ENCODE data around the gene RBFOX2. TPM values are rescaled to one million over a fixed set of nuclear protein-coding genes. Genes with fewer than 3 reads are reported as not detected.
"Not testable (repeated sequence)": the region's sequence is repeated elsewhere in the genome, so short reads cannot be mapped to it uniquely, and the experiment has no call there.

The RBFOX2 gene
- total and polyA plus RNA-seq, 4 donors, result 29.9 to 152 (median 80.0) TPM

- intact Hi-C loops (cut with DNase I), result loop anchor here (5.0 to 10.0 kb wide), 4 partner anchors 40 to 440 kb away; partner anchors contain the start of gene RBFOX2 (in 2 of the 2)
- no peaks in the 10 kb centered on the region for H3K9me3 ChIP-seq (ENCODE audit: control insufficient read depth, low read length)
- no peak overlapping the region for H3K27ac ChIP-seq (ENCODE audit: low read depth in 1 of 2, low read length in 2 of 2)
- DNase-seq, result no peak
- no peak overlapping the region for H3K4me3 ChIP-seq (ENCODE audit: low read length in 2 of 2)
- no peak for ATAC-seq (ENCODE audit: low FRiP score)
- H3K27me3 ChIP-seq (ENCODE audit: control insufficient read depth in 1 of 2, insufficient read depth in 2 of 2, low read length in 1 of 2), result no peaks in the 10 kb centered on the region
- H3K36me3 ChIP-seq (ENCODE audit: control insufficient read depth in 1 of 2, insufficient read depth in 2 of 2, low read length in 1 of 2), result no peaks in the 10 kb centered on the region
- no peaks in the 10 kb centered on the region for H3K4me1 ChIP-seq (ENCODE audit: control insufficient read depth in 1 of 2, insufficient read depth in 2 of 2, low read length in 2 of 2)
Measured at GRCh38 chr22:36067235-36067558, 38.6 kb upstream of the RBFOX2 start.

- Histone ChIP-seq H3K36me3 (ENCODE audit: control insufficient read depth in 1 of 2, insufficient read depth in 2 of 2, low read length in 1 of 2) (no peaks in the 10 kb centered on the region), H3K9me3 (ENCODE audit: control insufficient read depth, low read length) (no peaks in the 10 kb centered on the region), H3K4me1 (ENCODE audit: control insufficient read depth in 1 of 2, insufficient read depth in 2 of 2, low read length in 2 of 2) (no peaks in the 10 kb centered on the region), H3K27ac (ENCODE audit: low read depth in 1 of 2, low read length in 2 of 2) (peak overlapping the region; percentile 6 to 37), H3K27me3 (ENCODE audit: control insufficient read depth in 1 of 2, insufficient read depth in 2 of 2, low read length in 1 of 2) (no peaks in the 10 kb centered on the region), H3K4me3 (ENCODE audit: low read length in 2 of 2) (peak overlapping the region; percentile 3 to 15)
- ATAC-seq (ENCODE audit: low FRiP score), result peak; percentile 97
- DNase-seq, result peak; percentile 96 to 97
- intact Hi-C loops (cut with DNase I), result loop anchor here (1.0 to 10.0 kb wide), 6 partner anchors 39 to 439 kb away; partner anchors contain the start of gene RBFOX2 (in 2 of the 2)
- WGBS, 2 donors, result 0 to 1% methylated on average over 44 to 54 of the region's 54 CpGs
Measured at GRCh38 chr22:36065775-36066544, 37.3 kb upstream of the RBFOX2 start.

GRCh38 chr22:36065462-36065774, 36.8 kb upstream of the RBFOX2 start:
- Histone ChIP-seq H3K4me3 (ENCODE audit: low read length in 2 of 2) (no peak overlapping the region), H3K4me1 (ENCODE audit: control insufficient read depth in 1 of 2, insufficient read depth in 2 of 2, low read length in 2 of 2) (no peaks in the 10 kb centered on the region), H3K27me3 (ENCODE audit: control insufficient read depth in 1 of 2, insufficient read depth in 2 of 2, low read length in 1 of 2) (no peaks in the 10 kb centered on the region), H3K36me3 (ENCODE audit: control insufficient read depth in 1 of 2, insufficient read depth in 2 of 2, low read length in 1 of 2) (no peaks in the 10 kb centered on the region), H3K9me3 (ENCODE audit: control insufficient read depth, low read length) (no peaks in the 10 kb centered on the region), H3K27ac (ENCODE audit: low read depth in 1 of 2, low read length in 2 of 2) (peak overlapping the region in 1 of 2 donors; percentile 37)
- ATAC-seq (ENCODE audit: low FRiP score), result peak; percentile 71
- 1 to 3% methylated on average over 5 of the region's 5 CpGs for WGBS, 2 donors
- no peak for DNase-seq
- intact Hi-C loops (cut with DNase I), result loop anchor here (5.0 to 10.0 kb wide), 4 partner anchors 38 to 438 kb away; partner anchors contain the start of gene RBFOX2 (in 2 of the 2)

DNA sequence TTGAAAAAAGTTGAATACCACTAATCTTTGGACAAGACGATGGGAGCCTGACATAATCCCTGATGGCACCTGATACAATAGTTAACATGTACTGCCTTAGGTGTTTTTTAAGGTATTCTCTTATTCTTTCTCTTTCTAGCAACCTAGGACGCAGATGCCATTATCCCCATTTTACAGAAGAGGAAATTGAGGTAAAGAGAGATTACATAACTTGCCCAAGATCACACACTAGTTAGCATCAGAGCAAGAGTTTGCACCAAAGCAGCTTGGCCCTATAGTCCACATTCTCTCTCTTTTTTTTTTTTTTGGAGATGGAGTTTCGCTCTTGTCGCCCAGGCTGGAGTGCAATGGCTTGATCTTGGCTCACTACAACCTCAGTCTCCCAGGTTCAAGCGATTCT, 35.7 kb upstream of the RBFOX2 start:
- Histone ChIP-seq H3K4me1 (ENCODE audit: control insufficient read depth in 1 of 2, insufficient read depth in 2 of 2, low read length in 2 of 2) (no peaks in the 10 kb centered on the region), H3K27ac (ENCODE audit: low read depth in 1 of 2, low read length in 2 of 2) (no peak overlapping the region), H3K36me3 (ENCODE audit: control insufficient read depth in 1 of 2, insufficient read depth in 2 of 2, low read length in 1 of 2) (no peaks in the 10 kb centered on the region), H3K9me3 (ENCODE audit: control insufficient read depth, low read length) (no peaks in the 10 kb centered on the region), H3K27me3 (ENCODE audit: control insufficient read depth in 1 of 2, insufficient read depth in 2 of 2, low read length in 1 of 2) (no peaks in the 10 kb centered on the region), H3K4me3 (ENCODE audit: low read length in 2 of 2) (no peak overlapping the region)
- DNase-seq, result no peak
- no peak for ATAC-seq (ENCODE audit: low FRiP score)
- 95% methylated on average over 5 of the region's 5 CpGs for WGBS, 2 donors
- intact Hi-C loops (cut with DNase I), result loop anchor here in 1 of 2 donors (10.0 kb wide), 1 partner anchor 60 kb away; no protein-coding TSS in a partner anchor

GRCh38 chr22:36056980-36057379, 28.4 kb upstream of the RBFOX2 start:
- no peak for ATAC-seq (ENCODE audit: low FRiP score)
- no peak for DNase-seq
- Histone ChIP-seq H3K36me3 (ENCODE audit: control insufficient read depth in 1 of 2, insufficient read depth in 2 of 2, low read length in 1 of 2) (no peaks in the 10 kb centered on the region), H3K27ac (ENCODE audit: low read depth in 1 of 2, low read length in 2 of 2) (no peak overlapping the region), H3K4me1 (ENCODE audit: control insufficient read depth in 1 of 2, insufficient read depth in 2 of 2, low read length in 2 of 2) (no peaks in the 10 kb centered on the region), H3K9me3 (ENCODE audit: control insufficient read depth, low read length) (no peaks in the 10 kb centered on the region), H3K27me3 (ENCODE audit: control insufficient read depth in 1 of 2, insufficient read depth in 2 of 2, low read length in 1 of 2) (no peaks in the 10 kb centered on the region), H3K4me3 (ENCODE audit: low read length in 2 of 2) (no peak overlapping the region)
- intact Hi-C loops (cut with DNase I), result no loop called here
- WGBS, 2 donors, result 97 to 99% methylated on average over 1 of the region's 1 CpG

DNA sequence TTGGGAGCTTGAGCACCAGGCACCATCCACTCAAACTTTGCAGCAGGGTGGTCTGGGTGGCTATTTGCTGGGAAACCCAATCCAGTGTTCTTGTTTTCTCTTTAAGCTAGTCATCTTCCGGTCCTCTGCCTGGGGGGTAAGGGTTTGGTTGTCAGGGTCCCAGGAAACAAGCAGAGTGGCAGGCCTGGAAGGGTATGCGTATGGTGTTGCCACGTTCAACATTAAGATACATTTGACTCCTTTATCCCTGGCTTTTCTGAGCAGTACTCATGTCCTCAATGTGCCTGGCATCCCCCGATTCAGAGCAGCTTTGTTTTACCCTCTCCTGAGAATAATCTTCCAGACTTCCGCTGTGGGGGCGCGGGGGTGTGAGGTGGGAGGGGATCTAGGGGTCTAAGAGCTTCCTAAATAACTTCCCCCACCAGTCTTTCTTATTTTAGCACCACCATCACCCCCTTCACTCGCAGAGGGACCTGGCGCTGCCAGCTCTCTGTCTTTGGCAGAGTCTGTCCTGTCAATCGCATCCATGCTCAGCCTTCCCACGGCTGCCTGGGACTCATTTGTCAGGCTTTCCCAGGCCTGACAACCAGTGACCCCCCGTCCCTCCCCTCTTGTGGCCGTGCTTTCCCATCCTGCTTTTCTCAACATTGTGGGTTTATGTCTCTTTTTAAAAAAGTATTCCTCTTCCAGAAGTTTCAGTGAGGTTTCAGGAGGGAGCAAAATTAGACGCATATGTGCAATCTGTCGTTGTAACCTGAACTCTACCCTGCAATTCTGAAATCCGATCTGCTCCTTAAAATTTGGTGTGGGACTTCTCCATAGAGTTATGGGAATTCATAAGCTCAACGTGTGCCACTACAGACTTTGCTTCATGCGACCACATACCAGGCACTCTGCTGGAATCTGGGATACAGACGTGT, 27.0 kb upstream of the RBFOX2 start:
- intact Hi-C loops (cut with DNase I), result no loop called here

GRCh38 chr22:36054446-36054845, 25.8 kb upstream of the RBFOX2 start:
- H3K9me3 ChIP-seq (ENCODE audit: control insufficient read depth, low read length); H3K27ac ChIP-seq (ENCODE audit: low read depth in 1 of 2, low read length in 2 of 2); H3K4me3 ChIP-seq (ENCODE audit: low read length in 2 of 2); H3K36me3 ChIP-seq (ENCODE audit: control insufficient read depth in 1 of 2, insufficient read depth in 2 of 2, low read length in 1 of 2); DNase-seq; intact Hi-C loops (cut with DNase I); H3K4me1 ChIP-seq (ENCODE audit: control insufficient read depth in 1 of 2, insufficient read depth in 2 of 2, low read length in 2 of 2); H3K27me3 ChIP-seq (ENCODE audit: control insufficient read depth in 1 of 2, insufficient read depth in 2 of 2, low read length in 1 of 2); ATAC-seq (ENCODE audit: low FRiP score): not testable (repeated sequence)
- 94 to 97% methylated on average over 10 of the region's 10 CpGs for WGBS, 2 donors

More for the DNA sequence above, 27.0 kb upstream of the RBFOX2 start:
- Histone ChIP-seq H3K4me3 (ENCODE audit: low read length in 2 of 2) (no peak overlapping the region), H3K27me3 (ENCODE audit: control insufficient read depth in 1 of 2, insufficient read depth in 2 of 2, low read length in 1 of 2) (no peaks in the 10 kb centered on the region), H3K36me3 (ENCODE audit: control insufficient read depth in 1 of 2, insufficient read depth in 2 of 2, low read length in 1 of 2) (no peaks in the 10 kb centered on the region), H3K27ac (ENCODE audit: low read depth in 1 of 2, low read length in 2 of 2) (no peak overlapping the region), H3K9me3 (ENCODE audit: control insufficient read depth, low read length) (no peaks in the 10 kb centered on the region), H3K4me1 (ENCODE audit: control insufficient read depth in 1 of 2, insufficient read depth in 2 of 2, low read length in 2 of 2) (no peaks in the 10 kb centered on the region)
- no peak for DNase-seq
- ATAC-seq (ENCODE audit: low FRiP score), result no peak
- 11 to 14% methylated on average over 19 of the region's 19 CpGs for WGBS, 2 donors

- ATAC-seq (ENCODE audit: low FRiP score), result no peak
- H3K27me3 ChIP-seq (ENCODE audit: control insufficient read depth in 1 of 2, insufficient read depth in 2 of 2, low read length in 1 of 2), result no peaks in the 10 kb centered on the region
- intact Hi-C loops (cut with DNase I), result no loop called here
- H3K4me3 ChIP-seq (ENCODE audit: low read length in 2 of 2), result no peak overlapping the region
- no peak overlapping the region for H3K27ac ChIP-seq (ENCODE audit: low read depth in 1 of 2, low read length in 2 of 2)
- no peaks in the 10 kb centered on the region for H3K4me1 ChIP-seq (ENCODE audit: control insufficient read depth in 1 of 2, insufficient read depth in 2 of 2, low read length in 2 of 2)
- DNase-seq, result no peak
- no peaks in the 10 kb centered on the region for H3K36me3 ChIP-seq (ENCODE audit: control insufficient read depth in 1 of 2, insufficient read depth in 2 of 2, low read length in 1 of 2)
- H3K9me3 ChIP-seq (ENCODE audit: control insufficient read depth, low read length), result no peaks in the 10 kb centered on the region
- 97 to 99% methylated on average over 1 of the region's 1 CpG for WGBS, 2 donors
Measured at GRCh38 chr22:36053242-36054147, 24.9 kb upstream of the RBFOX2 start.

Data from aorta (tissue), 5 donors.